ENCODE results near the gene WASF3.

DNA sequence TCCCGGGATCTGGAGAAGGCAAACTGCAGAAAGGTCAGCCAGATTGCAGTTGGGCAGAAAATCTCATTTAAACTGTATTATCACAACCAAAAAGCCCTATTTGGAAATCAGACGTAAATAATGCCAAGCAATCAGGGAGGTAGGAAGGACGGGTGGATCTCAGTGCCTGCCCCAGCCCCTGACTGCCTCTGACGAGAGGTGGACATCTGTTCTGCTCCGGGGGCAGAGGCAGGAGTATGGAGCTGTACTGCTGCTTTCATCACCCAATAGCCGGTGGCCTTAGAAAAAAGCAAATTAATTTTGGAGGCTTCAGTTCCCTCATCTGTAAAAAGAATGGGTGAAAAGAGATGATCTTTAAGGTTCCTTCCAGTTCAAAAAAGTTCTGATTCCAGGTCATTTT lies 43.6 kb upstream of the WASF3 start:
- TF ChIP-seq, protein P1, sequence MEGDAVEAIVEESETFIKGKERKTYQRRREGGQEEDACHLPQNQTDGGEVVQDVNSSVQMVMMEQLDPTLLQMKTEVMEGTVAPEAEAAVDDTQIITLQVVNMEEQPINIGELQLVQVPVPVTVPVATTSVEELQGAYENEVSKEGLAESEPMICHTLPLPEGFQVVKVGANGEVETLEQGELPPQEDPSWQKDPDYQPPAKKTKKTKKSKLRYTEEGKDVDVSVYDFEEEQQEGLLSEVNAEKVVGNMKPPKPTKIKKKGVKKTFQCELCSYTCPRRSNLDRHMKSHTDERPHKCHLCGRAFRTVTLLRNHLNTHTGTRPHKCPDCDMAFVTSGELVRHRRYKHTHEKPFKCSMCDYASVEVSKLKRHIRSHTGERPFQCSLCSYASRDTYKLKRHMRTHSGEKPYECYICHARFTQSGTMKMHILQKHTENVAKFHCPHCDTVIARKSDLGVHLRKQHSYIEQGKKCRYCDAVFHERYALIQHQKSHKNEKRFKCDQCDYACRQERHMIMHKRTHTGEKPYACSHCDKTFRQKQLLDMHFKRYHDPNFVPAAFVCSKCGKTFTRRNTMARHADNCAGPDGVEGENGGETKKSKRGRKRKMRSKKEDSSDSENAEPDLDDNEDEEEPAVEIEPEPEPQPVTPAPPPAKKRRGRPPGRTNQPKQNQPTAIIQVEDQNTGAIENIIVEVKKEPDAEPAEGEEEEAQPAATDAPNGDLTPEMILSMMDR (IDR thresholded peaks at IDR 0.05; ENCODE audit: low read depth, low read length, poor library complexity, severe bottlenecking), result no peak
- no peak for TF ChIP-seq EZH2phosphoT487 (IDR thresholded peaks at IDR 0.05; ENCODE audit: borderline replicate concordance, low read length)
